ENCODE data around the gene ELP5.

ELP5 gene

DNA sequence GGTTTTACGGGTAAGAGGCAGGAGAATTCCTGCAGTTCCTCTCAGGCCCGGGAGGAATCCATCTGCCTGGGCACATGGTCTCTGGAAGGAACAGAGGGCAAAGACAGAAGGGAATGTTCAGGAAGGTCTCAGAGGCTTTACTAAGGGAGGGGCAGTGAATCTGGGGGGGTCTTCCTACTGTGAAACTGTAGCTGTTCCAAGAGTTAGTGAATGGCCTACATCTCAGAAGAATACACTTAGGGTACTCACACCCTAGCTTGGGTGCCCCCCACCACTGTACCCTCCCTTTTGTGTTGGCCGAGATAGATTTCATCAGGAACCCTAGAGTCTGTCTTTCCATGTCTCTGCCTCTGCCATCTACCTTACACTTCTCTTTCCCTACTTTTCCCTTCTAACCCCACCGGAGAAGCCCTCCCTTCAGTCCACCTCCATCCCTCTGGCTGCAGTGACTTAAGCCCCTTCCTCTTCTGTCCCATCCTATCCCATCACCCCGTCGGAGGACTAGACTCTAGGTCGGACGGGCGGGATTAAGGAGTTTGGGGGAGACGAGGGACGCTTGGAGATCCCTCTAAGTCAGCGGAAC lies 32.7 kb upstream of the ELP5 start:
- DNase-seq (ENCODE audit: low read depth) = no peak

DNA sequence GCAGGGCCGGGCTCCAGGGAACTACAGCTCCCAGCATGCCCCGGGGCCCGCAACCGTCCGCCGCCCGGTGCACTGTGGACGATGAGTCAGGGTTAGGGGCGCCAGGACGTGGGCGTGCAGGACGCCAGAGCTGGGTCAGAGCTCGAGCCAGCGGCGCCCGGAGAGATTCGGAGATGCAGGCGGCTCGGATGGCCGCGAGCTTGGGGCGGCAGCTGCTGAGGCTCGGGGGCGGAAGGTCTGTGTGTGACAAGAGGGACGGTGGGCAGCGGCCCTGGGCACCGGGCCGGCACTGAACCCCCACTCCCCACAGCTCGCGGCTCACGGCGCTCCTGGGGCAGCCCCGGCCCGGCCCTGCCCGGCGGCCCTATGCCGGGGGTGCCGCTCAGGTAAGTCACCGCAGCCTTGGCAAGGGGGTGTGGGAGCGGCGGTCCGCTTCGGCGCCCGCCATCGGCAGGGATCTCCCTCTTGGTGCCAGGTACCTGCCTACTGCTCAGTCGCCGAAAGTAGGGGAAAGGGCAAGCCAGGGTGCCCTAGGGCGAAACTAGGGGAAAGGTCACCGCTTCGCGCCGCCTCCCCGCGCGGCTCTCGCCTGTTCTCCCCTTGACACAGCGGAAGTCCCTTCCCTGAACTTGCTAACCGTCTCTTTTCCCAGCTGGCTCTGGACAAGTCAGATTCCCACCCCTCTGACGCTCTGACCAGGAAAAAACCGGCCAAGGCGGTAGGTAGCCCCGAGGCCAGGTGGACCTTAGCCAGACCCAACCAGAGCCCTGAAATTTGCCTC lies 32.0 kb upstream of the ELP5 start, which contains the start of the genes ACADVL and DLG4:
TSS of gene ACADVL (plus strand) at position 127 of the 781 bp plus-strand sequence. CDS start at position 174, 47 bp downstream.
TSS of gene DLG4 (minus strand) at position 25 of the 781 bp plus-strand sequence.
- DNase-seq (ENCODE audit: low read depth) = peak; percentile 62

DNA sequence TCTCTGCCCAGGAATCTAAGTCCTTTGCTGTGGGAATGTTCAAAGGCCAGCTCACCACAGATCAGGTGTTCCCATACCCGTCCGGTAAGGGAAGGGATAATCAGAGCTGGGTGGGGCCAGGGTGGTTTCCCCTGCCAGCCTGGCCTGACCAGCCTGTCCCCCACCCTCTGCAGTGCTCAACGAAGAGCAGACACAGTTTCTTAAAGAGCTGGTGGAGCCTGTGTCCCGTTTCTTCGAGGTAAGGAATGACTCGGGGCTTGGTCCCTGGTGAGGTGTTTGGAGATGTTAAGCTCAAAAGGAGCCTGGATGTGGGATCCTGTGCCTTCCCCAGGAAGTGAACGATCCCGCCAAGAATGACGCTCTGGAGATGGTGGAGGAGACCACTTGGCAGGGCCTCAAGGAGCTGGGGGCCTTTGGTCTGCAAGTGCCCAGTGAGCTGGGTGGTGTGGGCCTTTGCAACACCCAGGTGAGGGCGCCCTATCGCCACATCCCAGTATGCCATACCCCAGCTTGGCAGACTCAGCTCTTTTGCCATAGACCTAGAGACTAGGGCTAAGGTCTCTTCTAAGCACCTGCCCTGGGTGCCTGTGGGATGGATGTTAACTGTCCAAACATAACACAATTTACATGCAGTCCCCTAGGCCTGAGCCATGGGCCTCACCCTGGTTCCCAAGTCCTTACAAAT lies 31.3 kb upstream of the ELP5 start:
- DNase-seq (ENCODE audit: low read depth) = peak; percentile 35

DNA sequence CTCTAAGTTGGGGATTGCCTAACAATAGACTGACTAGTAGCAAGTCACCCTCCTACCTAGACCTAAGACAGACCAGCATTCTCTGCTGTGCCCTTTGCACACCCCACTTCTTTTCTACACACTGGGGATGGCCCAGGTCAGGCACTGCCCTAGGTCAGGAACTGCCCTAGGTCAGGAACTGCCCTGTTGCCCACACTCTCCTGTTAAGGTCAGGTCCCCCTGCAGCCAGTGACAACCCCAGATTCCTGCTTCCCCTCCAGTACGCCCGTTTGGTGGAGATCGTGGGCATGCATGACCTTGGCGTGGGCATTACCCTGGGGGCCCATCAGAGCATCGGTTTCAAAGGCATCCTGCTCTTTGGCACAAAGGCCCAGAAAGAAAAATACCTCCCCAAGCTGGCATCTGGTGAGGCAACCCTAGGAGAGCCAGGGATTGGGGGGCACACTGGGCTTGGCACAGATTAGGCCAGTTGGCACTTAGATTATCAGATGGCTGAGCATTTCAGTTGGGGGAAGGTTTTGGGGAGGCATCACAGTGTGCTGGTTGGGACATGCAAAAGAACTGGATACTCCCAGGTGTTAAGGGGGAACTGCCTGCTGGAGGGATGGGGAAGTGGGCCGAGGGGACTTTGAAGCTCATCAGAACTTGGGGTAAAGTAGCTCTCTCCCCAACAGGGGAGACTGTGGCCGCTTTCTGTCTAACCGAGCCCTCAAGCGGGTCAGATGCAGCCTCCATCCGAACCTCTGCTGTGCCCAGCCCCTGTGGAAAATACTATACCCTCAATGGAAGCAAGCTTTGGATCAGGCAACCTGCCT lies 30.5 kb upstream of the ELP5 start:
- DNase-seq (ENCODE audit: low read depth) = no peak

DNA sequence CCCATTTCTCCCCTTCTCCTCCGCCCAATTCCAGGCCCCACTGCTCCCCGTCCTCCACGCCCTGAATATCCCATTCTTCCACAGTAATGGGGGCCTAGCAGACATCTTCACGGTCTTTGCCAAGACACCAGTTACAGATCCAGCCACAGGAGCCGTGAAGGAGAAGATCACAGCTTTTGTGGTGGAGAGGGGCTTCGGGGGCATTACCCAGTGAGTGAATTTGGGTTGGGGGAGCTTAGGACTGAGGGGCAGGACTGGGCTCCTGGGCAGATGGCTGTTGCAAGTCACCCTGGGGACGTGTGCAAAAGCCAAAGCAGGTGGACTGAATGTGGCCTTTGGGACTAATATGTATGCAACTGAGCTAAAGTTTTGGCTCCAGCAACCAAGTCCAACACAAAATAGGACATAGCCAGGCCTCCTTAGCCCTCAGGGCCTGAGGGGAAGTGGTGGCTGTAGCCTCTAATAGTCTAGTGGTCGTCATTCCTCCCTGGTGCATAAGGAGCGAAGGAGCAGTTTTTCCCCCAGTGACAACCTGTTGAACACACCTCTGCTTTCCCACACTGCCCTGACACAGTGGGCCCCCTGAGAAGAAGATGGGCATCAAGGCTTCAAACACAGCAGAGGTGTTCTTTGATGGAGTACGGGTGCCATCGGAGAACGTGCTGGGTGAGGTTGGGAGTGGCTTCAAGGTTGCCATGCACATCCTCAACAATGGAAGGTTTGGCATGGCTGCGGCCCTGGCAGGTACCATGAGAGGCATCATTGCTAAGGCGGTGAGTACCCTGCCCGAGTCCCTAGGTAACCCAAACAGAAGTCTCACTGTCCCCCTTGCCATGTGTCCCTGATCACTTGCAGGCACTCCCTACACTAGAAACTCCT lies 29.7 kb upstream of the ELP5 start:
- DNase-seq (ENCODE audit: low read depth) = no peak

DNA sequence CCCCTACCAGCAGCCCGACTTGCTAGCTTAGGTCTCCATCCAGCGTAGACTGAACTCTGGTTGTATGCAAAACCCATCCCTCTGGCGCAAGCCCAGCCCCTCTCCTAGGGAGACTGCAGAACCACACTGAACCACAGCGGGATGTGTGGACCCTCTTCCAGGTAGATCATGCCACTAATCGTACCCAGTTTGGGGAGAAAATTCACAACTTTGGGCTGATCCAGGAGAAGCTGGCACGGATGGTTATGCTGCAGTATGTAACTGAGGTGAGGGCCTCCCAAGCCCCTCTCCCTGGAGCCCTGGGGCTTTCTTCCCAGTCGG lies 29.1 kb upstream of the ELP5 start:
- DNase-seq (ENCODE audit: low read depth) = no peak

DNA sequence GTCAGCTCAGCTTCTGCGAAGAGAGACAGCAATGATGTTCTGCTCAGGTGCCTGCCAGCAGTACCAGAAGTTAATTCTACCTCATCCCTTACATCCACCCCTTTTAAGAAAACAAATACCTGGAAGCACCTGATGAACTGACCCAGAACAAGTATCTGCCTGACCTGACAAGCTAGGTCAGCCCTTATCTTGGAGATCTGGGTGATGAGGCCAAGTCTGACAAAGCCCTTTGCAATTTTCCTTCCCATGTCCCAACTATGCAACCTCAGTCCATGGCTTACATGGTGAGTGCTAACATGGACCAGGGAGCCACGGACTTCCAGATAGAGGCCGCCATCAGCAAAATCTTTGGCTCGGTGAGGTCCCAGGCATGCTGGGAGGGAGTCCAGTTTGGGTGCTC lies 28.6 kb upstream of the ELP5 start:
- no peak for DNase-seq (ENCODE audit: low read depth)

DNA sequence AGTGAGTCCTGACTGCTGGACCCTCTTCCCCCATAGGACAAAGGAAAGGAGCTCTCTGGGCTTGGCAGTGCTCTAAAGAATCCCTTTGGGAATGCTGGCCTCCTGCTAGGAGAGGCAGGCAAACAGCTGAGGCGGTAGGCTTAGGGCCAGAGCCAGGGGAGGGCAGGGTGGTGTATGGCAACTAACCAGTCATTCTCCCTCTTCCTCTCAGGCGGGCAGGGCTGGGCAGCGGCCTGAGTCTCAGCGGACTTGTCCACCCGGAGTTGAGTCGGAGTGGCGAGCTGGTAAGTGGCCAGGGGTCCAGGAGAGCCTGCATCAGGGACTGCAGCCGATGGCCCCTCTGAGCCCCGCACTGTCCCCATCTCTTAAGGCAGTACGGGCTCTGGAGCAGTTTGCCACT lies 27.9 kb upstream of the ELP5 start:
- no peak for DNase-seq (ENCODE audit: low read depth)

DNA sequence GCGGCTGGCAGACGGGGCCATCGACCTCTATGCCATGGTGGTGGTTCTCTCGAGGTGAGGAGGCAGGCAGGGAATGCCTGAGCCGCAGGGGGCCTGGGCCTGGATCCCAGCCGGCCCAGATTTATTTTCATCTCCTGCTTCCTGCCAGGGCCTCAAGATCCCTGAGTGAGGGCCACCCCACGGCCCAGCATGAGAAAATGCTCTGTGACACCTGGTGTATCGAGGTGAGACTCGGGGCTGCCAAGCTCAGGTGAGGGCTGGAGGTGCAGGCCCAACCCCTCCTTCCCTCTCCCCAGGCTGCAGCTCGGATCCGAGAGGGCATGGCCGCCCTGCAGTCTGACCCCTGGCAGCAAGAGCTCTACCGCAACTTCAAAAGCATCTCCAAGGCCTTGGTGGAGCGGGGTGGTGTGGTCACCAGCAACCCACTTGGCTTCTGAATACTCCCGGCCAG lies 27.3 kb upstream of the ELP5 start:
- no peak for DNase-seq (ENCODE audit: low read depth)

DNA sequence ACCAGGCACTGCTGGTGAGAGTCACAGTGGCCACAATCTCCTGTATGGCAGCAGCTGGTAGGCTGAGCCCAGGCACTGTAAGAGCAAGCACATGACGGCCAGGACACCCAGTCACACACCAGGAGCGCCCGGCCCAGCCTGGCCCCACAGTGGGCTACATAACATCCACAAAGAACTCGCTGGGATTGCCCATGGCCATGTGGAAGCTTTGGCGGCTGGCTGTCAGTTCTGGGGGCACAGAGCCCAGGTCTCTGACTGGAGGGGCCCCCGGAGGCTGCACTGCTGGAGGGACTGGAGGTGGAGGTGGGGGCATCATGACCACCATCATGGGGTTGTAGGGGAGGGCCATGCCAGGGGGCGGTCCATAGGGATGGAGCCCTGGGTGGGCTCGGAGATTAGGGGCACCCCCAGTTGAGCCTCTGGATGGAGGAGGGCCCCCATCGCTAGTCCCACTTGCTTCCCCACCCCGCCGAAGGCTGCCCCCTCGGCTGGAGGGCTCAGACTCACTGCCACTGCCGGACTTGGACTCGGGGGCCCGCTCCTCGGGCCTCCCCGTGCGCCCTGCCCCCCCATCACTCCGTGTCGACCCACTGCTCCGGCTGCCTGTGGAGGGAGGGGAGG lies 26.2 kb upstream of the ELP5 start:
- no peak for DNase-seq (ENCODE audit: low read depth)

DNA sequence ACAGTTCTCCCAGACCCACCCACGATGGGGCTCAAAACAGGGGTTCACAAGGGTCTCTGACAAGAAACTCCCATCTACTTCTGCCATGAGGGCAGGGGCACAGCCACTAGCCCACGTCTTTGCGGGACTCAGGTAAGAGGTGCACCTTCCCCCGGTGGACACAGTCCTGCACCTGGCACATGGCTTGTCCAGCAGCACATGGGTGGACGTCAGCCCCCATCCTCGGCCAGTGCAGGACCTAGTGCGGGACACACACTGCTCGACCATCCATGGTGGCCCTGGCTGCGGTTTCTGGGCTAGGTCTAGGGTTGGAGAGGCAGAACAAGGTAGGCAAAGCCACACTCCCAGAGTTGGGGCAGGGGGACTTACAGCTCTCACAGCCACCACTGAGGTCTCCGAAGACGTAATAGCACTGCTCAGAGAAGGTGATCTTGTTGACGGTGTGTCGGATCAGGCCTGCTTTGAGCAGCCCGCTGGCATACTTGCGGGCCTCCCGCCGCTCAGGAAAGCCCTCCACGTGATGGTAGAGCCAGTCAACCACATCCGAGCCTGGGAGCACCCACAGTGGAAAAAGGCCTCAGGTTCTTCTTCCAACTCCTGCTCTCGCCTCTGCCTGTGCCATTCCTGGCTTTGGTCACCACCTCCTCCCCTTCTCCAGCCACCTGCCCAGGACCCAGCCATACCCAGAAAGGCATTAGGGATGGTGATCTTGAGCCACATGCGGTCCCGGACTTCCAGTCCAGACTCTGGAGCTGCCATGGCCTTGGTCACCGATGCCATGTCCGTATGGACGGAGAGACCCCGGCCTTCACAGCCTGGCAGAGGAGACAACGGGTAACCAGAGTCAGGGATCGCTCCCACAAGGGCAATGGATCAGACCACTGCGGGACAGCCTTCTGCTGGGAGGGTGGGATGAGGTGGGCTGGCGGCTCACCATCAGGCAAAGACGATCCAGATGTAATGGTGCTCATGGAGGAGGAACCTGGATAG lies 25.0 kb upstream of the ELP5 start:
- no peak for DNase-seq (ENCODE audit: low read depth)

DNA sequence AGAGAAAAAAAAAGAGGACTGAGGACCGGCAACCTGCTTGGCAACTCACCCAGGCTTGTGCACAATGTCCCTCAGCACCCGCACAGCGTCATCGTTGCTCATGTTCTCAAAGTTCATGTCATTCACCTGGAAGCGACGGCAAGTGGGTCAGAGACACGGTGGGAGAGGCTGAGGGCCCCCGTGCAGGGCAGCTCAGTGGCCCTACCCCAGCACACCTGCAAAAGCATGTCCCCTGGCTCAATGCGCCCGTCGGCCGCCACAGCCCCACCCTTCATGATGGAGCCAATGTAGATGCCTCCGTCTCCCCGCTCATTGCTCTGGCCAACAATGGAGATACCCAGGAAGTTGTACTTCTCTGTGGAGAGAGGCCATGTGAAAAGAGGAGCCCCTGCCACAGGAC lies 23.1 kb upstream of the ELP5 start:
- no peak for DNase-seq (ENCODE audit: low read depth)

DNA sequence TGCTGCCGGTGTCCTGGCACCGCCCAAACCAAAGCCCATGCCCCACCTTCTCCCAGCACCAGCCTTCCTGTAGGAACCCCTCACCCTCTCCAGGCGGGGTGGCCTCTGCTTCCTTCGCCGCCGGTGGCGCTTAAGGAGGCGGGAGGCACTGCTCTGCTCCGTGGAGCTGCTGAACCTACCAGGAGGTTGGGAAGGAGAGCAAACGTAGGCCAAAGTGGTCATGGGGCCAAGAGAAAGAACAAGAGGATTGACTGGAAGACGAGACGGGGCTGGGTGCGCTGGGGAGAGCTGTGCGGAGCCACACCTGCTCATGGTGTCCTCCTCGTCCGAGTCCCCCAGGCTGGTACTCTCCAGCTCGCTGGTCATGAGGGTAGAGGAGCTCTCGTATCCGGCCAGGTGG lies 22.5 kb upstream of the ELP5 start:
- no peak for DNase-seq (ENCODE audit: low read depth)

DNA sequence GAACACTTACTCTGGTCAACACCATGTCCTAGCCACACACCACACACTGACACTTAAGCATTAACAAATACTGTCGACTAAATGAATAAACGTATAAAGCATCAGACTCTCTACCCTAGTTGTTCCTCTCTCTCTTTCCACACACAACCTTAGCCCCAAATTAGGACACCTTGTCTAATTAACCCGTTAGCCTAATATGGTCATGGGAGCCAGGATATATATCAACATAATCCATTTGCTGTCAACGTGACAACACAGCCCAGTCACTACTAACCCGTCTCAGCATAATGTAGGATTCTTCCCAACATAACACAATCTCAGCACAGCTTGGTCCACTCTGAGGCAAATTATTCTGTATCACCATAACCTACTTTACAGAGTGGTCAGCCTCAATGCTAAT lies 19.9 kb upstream of the ELP5 start:
- DNase-seq (ENCODE audit: low read depth) = no peak

DNA sequence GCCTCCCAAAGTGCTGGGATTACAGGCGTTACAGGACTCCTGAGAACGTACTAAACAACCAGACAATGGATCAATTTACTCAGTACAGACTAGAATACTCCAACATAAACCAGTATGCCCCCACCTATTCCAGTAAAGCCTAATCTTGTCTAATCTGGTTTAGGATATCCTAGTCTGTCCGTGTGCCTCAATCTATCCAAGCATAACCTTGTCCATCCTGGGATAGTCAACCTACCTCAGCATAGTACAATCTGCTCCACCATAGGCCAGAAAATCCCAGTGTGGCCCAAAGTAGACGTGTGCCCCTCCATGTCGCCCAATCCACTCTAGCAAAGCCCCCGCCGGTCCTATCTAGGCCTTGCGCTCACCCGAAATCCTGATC lies 18.3 kb upstream of the ELP5 start:
- DNase-seq (ENCODE audit: low read depth) = no peak

DNA sequence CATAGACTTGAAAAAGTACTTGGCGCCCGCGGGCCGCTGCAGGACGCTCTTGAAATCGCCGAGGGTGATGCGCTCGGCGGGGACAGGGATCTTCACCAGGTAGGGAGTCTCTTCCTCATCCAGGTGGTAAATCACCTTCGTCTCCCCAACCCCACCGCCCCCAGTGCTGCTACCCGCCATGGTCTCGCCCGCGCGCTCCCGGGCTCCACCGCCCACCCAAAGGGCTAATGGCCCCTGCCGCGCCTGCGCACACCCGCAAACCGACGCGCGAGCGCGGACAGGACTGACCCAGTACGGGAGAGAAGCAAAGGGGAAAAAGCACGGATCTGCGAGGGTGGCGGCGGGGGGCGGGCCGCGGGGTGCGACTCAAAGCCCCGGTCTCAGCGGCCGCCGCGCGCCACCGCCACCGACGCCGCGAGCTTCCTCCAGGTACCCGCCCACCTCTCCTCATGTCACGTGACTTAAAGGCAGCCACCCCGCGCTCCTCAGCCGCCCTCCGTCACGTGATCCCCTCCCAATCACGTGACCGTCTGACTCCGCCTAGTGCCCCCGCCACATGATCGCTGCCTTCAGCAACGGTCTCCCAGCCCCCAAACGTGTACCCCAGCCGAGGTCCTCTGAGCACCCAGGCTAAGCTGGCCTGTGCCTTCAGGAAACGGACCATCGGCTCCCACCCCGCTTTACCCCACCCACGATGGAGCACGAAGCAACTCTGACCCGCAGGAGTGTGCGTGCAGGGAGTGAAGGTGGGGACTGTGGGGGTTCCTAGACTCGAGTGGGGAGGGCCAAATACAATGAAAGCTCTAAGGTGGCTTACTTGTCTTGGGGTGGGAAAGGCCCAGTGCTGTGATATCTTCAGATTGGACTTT lies 17.7 kb upstream of the ELP5 start, which contains the start of gene DVL2:
TSS of gene DVL2 (minus strand) at position 435 of the 869 bp plus-strand sequence. CDS start at position 180, 255 bp downstream.
- DNase-seq (ENCODE audit: low read depth) = peak; percentile 93

DNA sequence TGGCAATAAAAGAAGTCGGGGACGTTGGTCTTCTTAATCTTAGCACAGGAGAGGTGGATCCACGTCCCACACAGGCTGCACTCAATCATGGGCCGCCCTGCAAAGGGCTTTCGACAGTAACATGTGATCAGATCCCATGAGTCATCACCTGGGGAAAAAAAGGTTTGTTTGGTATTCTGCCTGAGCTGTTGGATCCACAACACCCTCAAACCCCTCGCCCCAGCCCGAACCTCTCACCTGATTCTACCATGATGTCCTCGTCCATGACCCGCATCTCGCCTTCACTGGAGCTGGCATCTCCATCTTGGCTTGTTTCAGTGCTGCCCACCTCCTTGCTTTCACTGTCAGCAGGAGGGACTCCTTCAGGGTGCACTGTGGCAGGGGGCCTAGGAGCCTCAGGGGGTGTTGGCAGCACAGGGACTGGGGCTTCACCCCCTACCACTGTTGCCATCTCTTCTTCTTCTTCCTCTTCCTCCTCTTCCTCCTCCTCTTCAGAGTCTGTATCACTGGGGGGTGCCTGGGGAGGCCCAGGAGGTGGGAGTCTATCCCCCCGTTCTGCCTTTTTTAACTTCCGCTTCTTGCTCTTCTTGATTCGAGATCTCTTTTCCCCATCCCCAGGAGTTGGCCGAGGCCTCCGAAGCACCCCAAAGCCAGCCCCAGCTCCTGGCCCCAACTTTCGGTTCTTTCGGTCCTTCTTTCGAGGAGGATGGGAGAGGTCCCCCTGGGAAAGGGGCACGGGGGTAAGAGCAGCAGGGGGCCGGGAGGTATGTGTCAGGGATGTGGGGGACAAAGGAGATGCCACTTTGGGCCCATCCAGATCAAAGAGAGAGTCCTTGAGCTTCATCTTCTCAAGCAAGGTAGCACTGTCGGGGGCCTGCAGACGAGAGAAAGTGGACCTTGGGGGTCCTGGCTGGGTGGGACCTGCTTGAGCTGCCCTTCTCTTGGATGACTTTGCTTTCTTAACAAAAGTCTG lies 16.0 kb upstream of the ELP5 start:
- no peak for DNase-seq (ENCODE audit: low read depth)

Measured in T-helper 22 cell (primary cell).